Activated T-helper 1 cell treated with anti-CD3 and anti-CD28 coated beads, Interleukin-12 subunit alpha, Interleukin-12 subunit beta, Interleukin-2, Interleukin-4 antibody, amounts not matched to agents 30 ng/mL and 10 ng/mL and 1 ng/mL, durations not matched to agents 14 hours and 24 hours and 36 hours (primary cell): ENCODE measurements around the gene SH3RF1. TPM values are rescaled to one million over a fixed set of nuclear protein-coding genes. Genes with fewer than 3 reads are reported as not detected.
"Not testable (repeated sequence)": the region's sequence is repeated elsewhere in the genome, so short reads cannot be mapped to it uniquely, and the experiment has no call there.

Experiments
- DNase-seq: peaks from one replicate; pipeline ENCODE4 v3.0.0; 2021; ENCODE audit warnings: low spot score
- H3K27ac Mint-ChIP-seq: one replicate; pipeline ENCODE4 v1.8.0; 2021; ENCODE audit warnings: mild to moderate bottlenecking, mixed read lengths
- H3K27me3 Mint-ChIP-seq: one replicate; pipeline ENCODE4 v1.8.0; 2022; ENCODE audit warnings: mild to moderate bottlenecking, moderate library complexity, mixed read lengths; ENCODE audit not compliant: insufficient read depth
- H3K36me3 Mint-ChIP-seq: one replicate; pipeline ENCODE4 v1.8.0; 2021; ENCODE audit warnings: low read depth, mixed read lengths
- H3K4me1 Mint-ChIP-seq: one replicate; pipeline ENCODE4 v1.8.0; 2021; ENCODE audit warnings: low read depth, mixed read lengths
- H3K4me3 Mint-ChIP-seq: one replicate; pipeline ENCODE4 v1.8.0; 2021; ENCODE audit warnings: mild to moderate bottlenecking, moderate library complexity, mixed read lengths
- H3K9me3 Mint-ChIP-seq: one replicate; pipeline ENCODE4 v1.8.0; 2021; ENCODE audit warnings: mixed read lengths
- intact Hi-C: fragments of 100-400 bp; cut with micrococcal nuclease; formaldehyde crosslinking; loops from one replicate; pipeline ENCODE4 v1.15.1; 2024
- total RNA-seq: library from RNA; stranded (reverse); gene quantifications from 2 replicates; pipeline ENCODE4 v1.2.3, GENCODE V29; 2022

The SH3RF1 gene
- total RNA-seq, 1 donor from 2014 or later = 0.49 TPM

DNA sequence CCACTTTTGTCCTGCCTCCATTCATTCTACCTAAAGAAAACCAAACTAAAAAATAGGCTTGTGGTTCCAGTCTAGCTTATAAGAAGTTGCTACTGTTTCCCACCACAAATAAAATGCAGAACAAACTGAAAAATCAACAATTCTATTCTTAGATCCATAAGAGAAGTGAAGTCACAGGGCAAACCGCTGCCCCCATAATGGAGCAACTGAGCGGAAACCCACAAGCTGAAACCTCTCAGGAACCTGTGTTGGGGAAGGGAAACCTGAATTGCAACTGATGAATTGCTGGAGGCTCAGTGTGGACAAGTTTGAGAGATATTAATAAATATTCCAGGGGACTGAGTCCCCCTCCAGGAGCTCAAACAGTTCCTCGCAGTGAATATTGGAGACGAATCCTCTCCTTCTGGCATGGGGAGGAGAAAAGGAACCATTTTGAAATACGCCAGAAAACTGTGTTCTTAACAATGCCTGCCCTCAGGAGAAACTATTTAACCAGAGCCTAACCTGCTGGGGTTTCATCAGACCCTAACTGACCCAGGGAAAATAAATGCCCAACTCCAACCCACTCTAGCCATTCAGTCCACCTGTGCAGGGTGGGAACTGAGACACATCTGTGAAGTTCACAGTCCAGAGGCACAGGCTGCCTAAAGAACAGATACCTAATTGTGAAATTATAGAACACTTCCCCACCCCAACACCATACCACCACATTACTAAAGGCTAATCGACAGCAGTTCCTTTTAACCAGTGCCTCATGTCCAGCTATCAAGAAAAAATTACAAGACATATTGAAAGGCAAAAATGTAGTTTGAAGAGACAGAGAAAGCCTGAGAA, 22.8 kb upstream of the SH3RF1 start:
- Mint-ChIP-seq H3K4me1 (no peaks in the 10 kb centered on the region), H3K27me3 (peaks cover 14% of the 10 kb centered on the region), H3K36me3 (no peaks in the 10 kb centered on the region), H3K27ac (no peak overlapping the region), H3K4me3 (no peak overlapping the region), H3K9me3 (no peaks in the 10 kb centered on the region)
- intact Hi-C loops = no loop called here
- DNase-seq = no peak

DNA sequence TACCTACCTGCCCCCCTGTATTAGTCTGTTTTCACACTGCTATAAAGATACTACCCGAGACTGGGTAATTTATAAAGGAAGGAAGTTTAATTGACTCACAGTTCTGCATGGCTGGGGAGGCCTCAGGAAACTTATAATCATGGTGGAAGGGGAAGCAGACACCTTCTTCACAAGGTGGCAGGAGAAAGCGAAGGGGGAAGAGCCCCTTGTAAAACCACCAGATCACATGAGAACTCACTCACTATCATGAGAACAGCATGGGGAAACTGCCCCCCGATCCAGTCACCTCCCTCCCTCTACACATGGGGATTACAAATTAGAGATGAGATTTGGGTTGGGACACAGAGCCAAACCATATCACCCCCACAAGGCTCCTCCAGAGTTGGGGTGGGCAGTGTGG, 17.2 kb upstream of the SH3RF1 start:
- H3K4me1 Mint-ChIP-seq, H3K27me3 Mint-ChIP-seq, H3K36me3 Mint-ChIP-seq: not testable (repeated sequence)

DNA sequence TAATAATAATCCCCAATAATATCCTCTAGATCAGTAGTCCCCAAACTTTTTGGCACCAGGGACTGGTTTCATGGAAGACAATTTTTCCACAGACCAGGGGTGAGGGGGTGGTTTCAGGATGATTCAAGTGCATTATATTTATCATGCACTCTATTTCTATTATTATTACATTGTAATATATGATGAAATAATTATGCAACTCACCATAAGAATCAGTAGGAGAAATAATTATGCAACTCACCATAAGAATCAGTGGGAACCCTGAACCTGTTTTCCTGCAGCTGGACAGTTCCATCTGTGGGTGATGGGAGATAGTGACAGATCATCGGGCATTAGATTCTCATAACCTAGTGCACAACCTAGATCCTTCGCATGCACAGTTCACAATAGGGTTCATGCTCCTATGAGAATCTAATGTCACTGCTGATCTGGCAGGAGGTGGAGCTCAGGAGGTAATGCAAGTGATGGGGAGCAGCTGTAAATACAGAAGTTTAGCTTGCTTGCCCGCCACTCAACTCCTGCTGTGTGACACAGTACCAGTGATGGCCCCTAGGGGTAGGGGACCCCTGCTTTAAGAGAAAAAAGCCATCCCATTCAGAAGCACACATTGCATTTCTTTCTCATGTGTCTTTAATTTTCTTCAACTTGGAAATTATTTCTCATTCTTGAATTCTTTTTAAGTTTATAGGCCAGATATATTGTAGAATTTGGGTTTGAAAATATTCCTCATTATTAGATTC, 16.0 kb upstream of the SH3RF1 start:
- intact Hi-C loops = no loop called here
- no peak overlapping the region for H3K4me3 Mint-ChIP-seq
- H3K4me1 Mint-ChIP-seq = no peaks in the 10 kb centered on the region
- no peaks in the 10 kb centered on the region for H3K9me3 Mint-ChIP-seq
- DNase-seq = no peak
- H3K27me3 Mint-ChIP-seq = peaks cover 4% of the 10 kb centered on the region
- H3K27ac Mint-ChIP-seq = no peak overlapping the region
- no peaks in the 10 kb centered on the region for H3K36me3 Mint-ChIP-seq

More for the DNA sequence above, 17.2 kb upstream of the SH3RF1 start:
- H3K4me3 Mint-ChIP-seq, intact Hi-C loops, H3K27ac Mint-ChIP-seq, H3K9me3 Mint-ChIP-seq, DNase-seq: not testable (repeated sequence)

DNA sequence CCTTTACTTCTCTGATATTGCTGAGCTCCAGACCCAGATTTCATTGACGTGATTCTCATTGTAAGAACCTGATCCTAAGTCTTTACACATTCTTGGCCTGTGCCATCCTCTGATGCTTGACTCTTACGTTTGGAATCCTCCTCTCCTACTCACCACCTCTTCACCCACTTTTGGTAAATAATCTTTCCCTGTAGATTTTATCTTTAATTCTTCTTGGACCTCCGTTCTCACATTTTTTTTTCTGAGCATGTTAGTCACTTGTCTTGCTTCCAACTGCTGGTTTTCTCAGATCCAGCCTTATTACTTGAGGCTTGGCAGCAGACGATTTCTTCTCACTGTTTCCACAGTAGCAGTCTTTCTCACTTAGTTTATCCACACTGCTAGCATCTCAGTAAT, 12.4 kb upstream of the SH3RF1 start:
- no peaks in the 10 kb centered on the region for H3K9me3 Mint-ChIP-seq
- intact Hi-C loops = no loop called here
- H3K27ac Mint-ChIP-seq = no peak overlapping the region
- H3K27me3 Mint-ChIP-seq = peaks cover 9% of the 10 kb centered on the region
- no peaks in the 10 kb centered on the region for H3K4me1 Mint-ChIP-seq
- no peaks in the 10 kb centered on the region for H3K36me3 Mint-ChIP-seq
- no peak overlapping the region for H3K4me3 Mint-ChIP-seq
- no peak for DNase-seq

DNA sequence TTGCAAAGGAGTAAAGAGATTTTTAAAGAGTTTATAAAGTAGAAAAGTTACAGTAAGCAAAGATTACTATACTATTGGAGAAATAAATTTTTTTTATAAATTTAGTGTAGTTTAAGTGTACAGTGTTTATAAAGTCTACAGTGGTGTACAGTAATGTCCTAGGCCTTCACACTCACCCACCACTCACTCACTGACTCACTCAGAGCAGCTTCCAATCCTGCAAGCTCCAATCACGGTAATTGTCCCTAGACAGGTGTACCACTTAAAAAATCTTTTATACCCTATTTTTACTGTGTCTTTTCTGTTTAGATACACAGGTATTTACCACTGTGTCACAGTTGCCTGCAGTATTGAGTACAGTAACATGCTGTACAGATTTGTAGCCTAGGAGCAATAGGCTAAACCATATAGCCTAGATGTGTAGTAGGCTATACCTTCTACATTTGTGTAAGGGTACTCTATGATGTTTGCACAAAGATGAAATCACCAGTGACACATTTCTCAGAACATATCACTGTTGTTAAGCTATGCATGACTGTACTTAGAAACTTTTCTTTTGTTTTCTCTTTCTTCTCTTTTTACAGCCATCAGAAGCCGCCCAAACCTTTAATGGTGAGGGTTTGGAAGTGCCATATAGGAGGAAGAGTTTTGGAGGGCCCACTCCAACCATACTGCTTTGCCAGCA, 11.8 kb upstream of the SH3RF1 start:
- no peaks in the 10 kb centered on the region for H3K4me1 Mint-ChIP-seq
- peaks cover 9% of the 10 kb centered on the region for H3K27me3 Mint-ChIP-seq
- intact Hi-C loops = no loop called here
- H3K4me3 Mint-ChIP-seq = no peak overlapping the region
- DNase-seq = no peak
- H3K27ac Mint-ChIP-seq = no peak overlapping the region
- no peaks in the 10 kb centered on the region for H3K36me3 Mint-ChIP-seq
- no peaks in the 10 kb centered on the region for H3K9me3 Mint-ChIP-seq

DNA sequence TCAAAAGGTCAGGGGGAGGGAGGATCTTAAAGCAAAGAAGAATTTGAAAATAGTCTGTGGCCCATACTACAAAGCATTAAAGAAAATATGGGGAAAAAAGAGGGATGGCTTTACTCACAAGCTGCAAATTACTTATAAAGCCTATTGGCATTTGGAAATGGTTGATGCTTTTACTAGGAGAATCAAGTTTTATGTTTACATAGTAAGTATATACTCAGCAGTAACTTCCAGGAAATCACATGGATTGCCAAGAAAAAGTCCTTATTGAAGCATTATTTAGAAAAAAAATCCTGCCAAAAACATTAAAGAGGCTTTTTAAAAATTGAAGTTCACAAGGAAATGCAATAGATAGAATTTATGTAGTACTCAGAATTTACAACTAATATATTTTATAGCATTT, 8.4 kb upstream of the SH3RF1 start:
- Mint-ChIP-seq H3K4me1 (no peaks in the 10 kb centered on the region), H3K9me3 (no peaks in the 10 kb centered on the region), H3K27me3 (peaks cover 20% of the 10 kb centered on the region), H3K4me3 (no peak overlapping the region), H3K27ac (no peak overlapping the region), H3K36me3 (no peaks in the 10 kb centered on the region)
- intact Hi-C loops = loop anchor here (10.0 kb wide), 1 partner anchor 206 kb away; no protein-coding TSS in a partner anchor
- DNase-seq = no peak

DNA sequence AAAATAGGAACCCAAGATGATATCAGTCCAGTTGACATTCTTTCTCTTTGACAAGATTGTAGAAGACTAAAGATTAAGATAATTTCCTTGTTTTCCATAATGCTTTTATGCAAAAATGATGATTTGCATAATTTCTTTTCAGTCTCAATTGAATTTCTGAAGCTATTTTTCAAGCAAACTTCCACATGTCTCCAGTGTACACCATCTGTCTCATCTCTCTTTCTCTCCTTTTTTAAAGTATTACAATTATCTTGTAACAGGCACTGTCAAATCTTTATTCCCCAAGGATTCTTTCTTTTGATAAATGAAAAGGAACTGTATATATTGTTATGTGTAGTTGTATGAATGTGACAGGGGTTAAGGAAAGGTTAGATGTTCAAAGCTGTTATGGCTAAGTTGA, 7.9 kb upstream of the SH3RF1 start:
- no peak overlapping the region for H3K27ac Mint-ChIP-seq
- intact Hi-C loops = loop anchor here (10.0 kb wide), 1 partner anchor 206 kb away; no protein-coding TSS in a partner anchor
- H3K4me3 Mint-ChIP-seq = no peak overlapping the region
- no peaks in the 10 kb centered on the region for H3K4me1 Mint-ChIP-seq
- H3K27me3 Mint-ChIP-seq = peaks cover 20% of the 10 kb centered on the region
- no peaks in the 10 kb centered on the region for H3K9me3 Mint-ChIP-seq
- H3K36me3 Mint-ChIP-seq = no peaks in the 10 kb centered on the region
- no peak for DNase-seq

DNA sequence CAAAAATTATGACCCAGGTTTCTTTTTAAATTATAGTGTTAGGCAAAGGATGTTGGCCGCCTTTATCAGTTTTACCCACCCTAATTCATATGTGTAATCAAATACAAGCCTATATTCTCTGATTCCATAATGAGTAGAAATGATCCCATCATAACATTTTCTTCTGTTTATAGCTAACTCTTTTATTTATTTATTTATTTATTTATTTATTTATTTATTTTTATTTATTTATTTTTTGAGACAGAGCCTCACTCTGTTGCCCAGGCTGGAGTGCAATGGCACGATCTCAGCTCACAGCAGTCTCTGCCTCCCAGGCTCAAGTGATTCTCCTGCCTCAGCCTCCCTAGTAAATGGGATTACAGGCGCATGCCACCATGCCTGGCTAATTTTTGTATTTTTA, 7.1 kb upstream of the SH3RF1 start:
- not testable (repeated sequence) for H3K9me3 Mint-ChIP-seq, H3K27ac Mint-ChIP-seq, H3K4me1 Mint-ChIP-seq, DNase-seq, H3K36me3 Mint-ChIP-seq, H3K4me3 Mint-ChIP-seq
- peaks cover 25% of the 10 kb centered on the region for H3K27me3 Mint-ChIP-seq
- intact Hi-C loops = loop anchor here (10.0 kb wide), 1 partner anchor 207 kb away; no protein-coding TSS in a partner anchor

DNA sequence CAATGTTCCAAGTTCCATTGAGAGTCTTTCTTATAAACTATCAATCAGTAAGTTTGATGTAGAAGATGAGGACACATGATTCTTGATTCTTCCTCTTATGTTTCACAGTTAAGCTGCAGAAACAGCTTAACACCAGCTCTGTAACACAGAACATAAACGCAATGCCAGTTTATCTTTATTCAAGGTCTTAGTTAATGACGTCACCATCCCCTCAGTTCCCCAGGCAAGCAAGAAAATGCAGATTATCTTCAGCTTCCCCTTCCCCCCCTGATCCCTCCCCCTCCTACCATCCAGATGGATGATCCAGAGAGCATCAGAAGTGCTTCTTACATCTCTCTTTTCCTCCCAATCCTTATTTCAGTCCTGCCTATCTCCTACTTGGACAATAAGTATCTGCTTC, 4.4 kb upstream of the SH3RF1 start:
- no peaks in the 10 kb centered on the region for H3K4me1 Mint-ChIP-seq
- no peak overlapping the region for H3K27ac Mint-ChIP-seq
- no peaks in the 10 kb centered on the region for H3K9me3 Mint-ChIP-seq
- intact Hi-C loops = loop anchor here (10.0 kb wide), 1 partner anchor 210 kb away; no protein-coding TSS in a partner anchor
- no peaks in the 10 kb centered on the region for H3K36me3 Mint-ChIP-seq
- no peak overlapping the region for H3K4me3 Mint-ChIP-seq
- DNase-seq = no peak
- peaks cover 42% of the 10 kb centered on the region for H3K27me3 Mint-ChIP-seq

DNA sequence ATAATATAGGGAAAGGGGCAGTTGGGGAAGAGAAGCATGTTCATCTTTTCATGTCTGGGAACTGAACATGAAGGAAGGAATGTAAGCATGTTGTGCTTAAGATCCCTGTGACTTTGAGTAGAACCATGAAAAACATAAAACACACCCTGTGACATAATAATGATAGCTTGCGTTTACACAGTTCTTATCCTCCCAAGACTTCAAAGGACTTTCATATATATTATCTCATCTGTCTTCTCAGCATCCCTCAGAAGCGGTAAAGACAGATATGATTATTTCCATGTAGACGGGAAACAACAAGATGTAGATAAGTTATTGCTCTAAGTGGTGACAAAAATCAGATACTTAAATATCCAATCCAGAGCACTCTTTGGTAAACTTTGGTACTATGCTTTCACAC, 3.3 kb upstream of the SH3RF1 start:
- H3K27me3 Mint-ChIP-seq = peaks cover 49% of the 10 kb centered on the region

DNA sequence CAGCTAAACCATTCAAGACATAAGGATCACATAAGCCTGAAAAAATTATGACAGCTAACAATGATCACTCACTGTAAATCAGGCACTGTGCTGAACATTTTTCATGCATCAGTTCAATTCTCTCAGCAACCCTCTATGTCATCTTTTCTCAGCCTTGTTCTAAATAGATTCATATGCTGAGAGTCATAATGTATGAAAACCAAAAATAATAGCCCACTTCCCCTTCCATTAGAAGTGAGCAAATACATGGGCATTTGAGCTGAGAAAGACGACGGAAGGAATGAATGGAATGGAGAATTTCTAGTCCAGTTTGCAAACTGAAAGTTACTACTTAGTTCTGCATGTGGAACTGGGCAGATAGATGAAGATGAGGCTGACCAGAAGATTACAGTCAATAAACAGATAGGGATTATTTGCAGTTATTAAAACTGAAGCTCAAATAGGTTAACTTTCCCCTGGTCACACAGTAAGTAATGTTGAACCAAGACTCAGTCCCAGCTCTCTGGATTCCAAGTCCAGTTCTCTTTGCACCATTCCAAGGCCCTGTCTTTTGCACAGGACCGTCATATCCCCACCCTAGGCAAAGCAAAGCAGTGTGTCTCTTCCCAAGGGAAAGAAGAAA, 1.6 kb upstream of the SH3RF1 start:
- H3K4me3 Mint-ChIP-seq = peak overlapping the region; percentile 60
- H3K9me3 Mint-ChIP-seq = no peaks in the 10 kb centered on the region
- H3K4me1 Mint-ChIP-seq = peaks cover 5% of the 10 kb centered on the region
- H3K27me3 Mint-ChIP-seq = peaks cover 50% of the 10 kb centered on the region
- intact Hi-C loops = loop anchor here (5.0 to 10.0 kb wide), 2 partner anchors 212 to 260 kb away; partner anchors contain the start of gene CBR4
- no peak for DNase-seq
- H3K27ac Mint-ChIP-seq = no peak overlapping the region
- no peaks in the 10 kb centered on the region for H3K36me3 Mint-ChIP-seq

More for the DNA sequence above, 3.3 kb upstream of the SH3RF1 start:
- Mint-ChIP-seq H3K36me3 (no peaks in the 10 kb centered on the region), H3K27ac (no peak overlapping the region), H3K4me3 (no peak overlapping the region), H3K9me3 (no peaks in the 10 kb centered on the region), H3K4me1 (peaks cover 5% of the 10 kb centered on the region)
- no peak for DNase-seq
- intact Hi-C loops = loop anchor here (5.0 to 10.0 kb wide), 2 partner anchors 211 to 262 kb away; partner anchors contain the start of gene CBR4

DNA sequence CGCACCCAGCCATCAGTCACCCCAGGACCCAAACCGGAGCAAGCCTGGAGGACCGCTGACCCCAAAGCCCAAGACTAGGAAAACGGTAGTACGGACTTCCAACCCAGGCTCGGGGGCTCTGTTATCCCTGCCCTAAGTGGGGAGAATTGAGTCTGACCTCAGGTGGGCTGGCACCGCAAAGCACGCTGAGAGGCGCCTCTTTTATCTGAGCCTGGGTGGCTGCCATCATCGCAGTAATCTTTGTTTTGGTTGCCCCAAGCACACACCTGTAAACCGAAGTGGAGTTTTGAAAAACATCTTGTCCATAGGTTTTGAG, 894 bp upstream of the SH3RF1 start:
- no peaks in the 10 kb centered on the region for H3K36me3 Mint-ChIP-seq
- no peaks in the 10 kb centered on the region for H3K9me3 Mint-ChIP-seq
- intact Hi-C loops = loop anchor here (5.0 to 10.0 kb wide), 2 partner anchors 213 to 259 kb away; partner anchors contain the start of gene CBR4
- peaks cover 5% of the 10 kb centered on the region for H3K4me1 Mint-ChIP-seq
- DNase-seq = no peak
- H3K27ac Mint-ChIP-seq = no peak overlapping the region
- peaks cover 50% of the 10 kb centered on the region for H3K27me3 Mint-ChIP-seq
- peak overlapping the region; percentile 60 for H3K4me3 Mint-ChIP-seq
